GM21619 (cell line): ENCODE results near the gene C12orf42.

Experiments used
- ATAC-seq: cut with Tn5 transposase; IDR thresholded peaks from one replicate; pipeline ENCODE4 v1.9.1; 2021; ENCODE audit not compliant: unreplicated experiment

The C12orf42 gene

DNA sequence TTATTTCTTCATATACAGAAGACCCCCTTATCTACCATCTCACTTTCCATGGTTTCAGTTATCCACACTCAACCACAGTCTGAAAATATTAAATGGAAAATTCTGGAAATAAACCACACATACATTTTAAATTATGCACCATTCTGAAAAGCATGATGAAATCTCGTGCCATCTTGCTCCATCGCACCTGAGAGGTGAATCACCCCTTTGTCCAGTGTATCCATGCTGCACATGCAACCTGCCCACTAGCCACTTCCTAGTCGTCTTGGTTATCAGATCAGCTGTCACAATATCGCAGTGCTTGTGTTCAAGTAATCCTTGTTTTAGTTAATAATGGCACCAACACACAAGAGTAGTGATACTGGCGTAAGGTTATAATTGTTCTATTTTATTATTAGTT, 145.7 kb downstream of the C12orf42 start:
- ATAC-seq = no peak

DNA sequence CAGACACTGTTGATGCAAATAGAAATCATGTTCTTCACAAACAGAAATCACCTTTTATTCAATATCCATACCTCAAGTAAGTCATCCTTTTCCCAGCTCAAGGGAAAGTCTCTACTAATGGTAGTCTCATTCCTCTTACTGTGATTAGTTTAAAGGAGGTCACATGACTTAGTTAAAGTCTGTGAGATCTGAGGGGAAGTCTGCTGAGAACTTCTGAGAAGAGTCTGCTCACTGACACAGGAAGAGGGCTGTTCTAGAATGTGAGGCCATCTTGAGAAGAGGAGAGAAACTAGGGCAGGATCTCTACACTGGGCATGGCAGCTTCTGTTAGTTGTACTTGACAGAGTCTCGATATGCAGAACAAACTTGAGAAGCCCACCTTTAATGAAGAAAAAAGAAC, 146.8 kb downstream of the C12orf42 start:
- no peak for ATAC-seq

DNA sequence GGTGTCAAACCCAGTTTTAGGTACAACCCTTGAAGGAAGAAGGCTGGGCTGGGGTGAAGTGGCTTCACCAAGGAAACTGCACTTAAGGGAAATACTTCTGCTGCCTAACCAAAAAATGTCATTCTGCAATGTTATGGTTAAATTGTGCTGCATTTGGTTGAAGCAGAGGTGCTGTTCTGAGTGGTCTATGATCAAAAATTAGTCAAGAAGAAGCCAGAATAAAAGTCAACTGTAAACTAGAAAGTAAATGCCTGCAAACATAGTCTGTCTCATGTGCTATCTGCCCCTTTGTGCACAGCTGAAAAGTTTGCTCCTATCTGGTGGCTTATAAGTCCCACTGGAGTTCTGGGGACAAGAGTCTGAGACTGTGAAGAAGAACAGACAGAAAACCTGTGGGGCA, 158.8 kb downstream of the C12orf42 start:
- no peak for ATAC-seq

DNA sequence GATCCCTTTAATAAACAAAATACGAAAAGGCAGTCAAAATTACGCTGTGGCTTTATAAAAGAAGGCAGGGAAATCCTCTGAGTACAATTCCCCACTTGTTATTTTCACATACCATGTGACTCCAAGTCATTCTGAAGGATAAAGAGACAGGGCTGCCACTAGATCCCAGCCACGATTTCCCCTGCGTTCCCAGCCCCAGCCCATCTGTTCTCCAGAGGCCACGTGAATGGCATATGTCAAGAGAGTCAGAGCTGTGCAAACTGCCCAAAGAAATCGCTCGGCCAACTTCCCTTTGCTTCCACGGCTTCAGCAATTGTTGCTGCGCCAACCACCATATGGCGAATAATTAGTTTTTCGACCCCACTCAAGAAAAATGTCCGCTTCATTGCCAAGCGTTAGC, 161.3 kb downstream of the C12orf42 start:
- no peak for ATAC-seq

DNA sequence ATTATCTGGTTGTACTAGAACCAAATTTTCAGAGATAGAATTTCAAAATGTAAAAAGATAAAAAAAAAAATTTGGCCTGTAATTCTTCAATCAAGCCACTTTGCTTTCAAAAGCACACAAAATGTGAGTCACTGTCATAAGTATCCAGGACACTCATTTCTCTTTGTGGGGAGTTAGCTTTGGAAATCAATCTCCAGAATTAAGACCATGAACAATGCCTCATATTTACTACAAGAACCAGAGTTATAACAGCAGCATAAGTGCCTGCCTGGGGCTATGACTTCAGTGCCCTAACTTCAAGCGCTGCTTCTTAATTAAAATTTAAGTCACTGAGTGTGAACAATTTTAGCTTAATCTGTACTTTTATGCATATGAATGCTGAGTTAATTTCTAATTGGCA, 162.1 kb downstream of the C12orf42 start:
- no peak for ATAC-seq

DNA sequence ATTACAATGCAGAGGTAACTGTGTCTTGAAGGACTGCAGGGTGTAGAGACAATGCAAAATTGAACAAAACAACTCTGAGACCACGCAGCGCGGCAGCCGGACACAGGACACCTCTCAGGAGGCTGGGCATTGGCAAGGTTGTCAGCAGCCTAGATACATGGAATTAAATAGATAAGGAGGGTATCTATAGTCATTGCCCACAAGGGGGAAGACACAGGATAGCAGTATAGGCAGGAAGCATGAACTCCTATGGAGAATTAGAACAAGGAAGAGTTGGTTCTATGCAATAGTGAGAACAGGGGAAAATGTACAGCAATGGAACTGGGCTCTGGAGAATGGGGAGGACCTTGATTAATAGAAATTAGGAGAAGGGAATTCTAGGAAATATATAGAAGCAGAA, 164.1 kb downstream of the C12orf42 start:
- ATAC-seq = no peak

DNA sequence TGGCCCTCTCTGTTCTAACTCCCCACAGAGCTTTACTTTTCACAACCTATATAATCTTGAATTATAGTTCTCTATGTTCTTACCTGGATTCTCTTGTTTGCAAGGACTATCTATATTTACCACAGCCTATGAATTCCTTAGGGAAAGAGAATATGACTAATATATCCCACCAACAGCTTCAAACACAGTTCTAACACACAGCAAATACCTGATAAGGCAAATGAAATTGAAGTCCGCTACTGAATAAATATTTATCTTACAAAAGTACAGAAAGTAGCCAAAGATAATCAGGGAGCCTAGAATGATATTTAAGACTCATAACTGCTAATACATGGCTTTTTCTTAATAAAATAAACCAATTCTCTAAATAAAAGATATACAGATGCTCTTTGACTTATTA, 165.1 kb downstream of the C12orf42 start:
- no peak for ATAC-seq

DNA sequence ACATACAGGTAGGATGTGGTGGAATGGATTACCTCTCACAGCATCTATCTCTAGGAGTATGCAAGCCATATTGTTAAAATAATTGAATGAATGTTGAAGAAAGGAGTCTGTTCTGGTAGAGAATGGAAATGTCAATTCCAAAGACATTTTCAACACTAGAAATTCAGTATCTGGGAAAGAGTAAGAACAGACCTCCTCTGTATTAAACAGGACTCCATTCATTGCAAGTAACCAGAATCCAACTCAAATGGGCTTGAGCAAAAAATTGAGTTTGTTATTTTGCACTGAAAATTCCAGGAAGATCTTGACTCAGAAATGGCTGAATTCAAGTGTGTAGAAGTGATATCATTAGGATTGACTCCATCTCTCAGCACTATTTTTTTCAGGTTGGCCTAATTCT, 168.1 kb downstream of the C12orf42 start:
- ATAC-seq = no peak

DNA sequence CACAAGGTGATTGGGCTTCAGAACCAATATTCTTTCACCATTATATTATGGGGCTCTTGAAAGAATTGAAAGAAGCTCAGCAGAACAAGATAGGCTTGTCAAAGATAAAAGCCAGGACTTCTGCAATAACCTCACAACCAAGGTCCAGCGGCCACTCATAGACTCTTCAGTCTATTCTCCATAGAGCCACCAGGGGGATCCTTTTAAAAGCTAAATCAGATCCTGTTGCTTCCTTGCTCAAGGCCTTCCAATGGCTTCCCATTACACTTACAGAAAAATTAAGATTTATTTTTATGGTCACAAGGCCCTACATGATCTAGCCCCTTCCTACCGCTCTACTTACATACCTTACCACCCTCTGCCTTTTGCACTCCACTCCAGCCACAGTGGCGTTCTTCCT, 169.6 kb downstream of the C12orf42 start:
- no peak for ATAC-seq

DNA sequence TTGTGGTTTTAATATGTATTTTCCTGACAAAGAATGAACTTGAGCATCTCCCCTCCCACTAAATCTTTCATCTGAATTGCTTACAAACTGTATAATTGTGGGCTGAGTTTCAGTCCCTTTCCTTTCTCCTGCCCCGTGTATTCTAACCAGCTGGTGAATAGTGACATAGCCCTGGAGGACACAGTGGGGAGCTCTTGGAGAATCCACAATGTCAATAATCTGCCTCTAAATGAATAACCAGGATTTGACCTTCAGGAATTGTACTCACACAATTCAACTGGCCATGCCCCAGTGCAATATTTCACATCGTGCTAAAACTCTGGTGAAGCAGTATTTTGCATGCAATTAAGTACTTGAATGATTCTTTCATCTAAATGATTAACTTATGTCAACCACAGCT, 177.2 kb downstream of the C12orf42 start:
- ATAC-seq = no peak

DNA sequence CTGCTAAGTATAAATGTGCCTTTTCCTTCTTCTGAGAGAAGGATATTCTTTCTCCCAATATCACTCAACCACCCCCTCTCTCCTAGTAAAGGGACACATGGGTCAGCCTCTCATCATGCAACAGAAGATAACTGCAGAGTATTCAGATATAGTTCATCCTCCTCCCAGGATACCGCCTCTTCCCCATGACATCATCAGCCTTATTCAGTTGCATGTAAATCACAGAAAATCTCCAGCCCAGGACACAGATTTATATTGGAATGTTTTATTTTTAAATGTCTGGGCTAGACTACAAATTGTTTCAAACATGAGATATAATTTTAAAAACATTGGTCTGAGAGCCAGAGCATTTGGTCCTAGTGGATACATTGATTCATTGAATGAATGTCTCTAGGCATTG, 178.5 kb downstream of the C12orf42 start:
- no peak for ATAC-seq

DNA sequence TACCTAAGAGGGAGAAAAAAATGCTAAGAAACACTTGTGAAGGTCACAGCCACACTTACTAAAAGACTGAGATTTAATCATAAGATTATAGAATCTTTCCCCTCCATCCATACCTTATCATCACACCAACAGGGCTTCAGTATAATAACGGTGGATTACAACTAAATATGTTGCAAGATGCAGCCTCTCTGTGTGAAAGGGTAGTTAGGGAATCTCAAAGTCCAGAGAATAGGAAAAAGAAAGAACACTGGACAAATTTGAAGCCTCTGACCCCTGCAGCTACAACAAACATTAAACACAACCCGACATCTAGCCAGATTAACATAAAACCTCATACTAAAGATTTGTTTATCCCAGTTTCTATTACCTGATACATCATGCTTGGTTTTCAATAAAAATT, 181.0 kb downstream of the C12orf42 start:
- no peak for ATAC-seq

DNA sequence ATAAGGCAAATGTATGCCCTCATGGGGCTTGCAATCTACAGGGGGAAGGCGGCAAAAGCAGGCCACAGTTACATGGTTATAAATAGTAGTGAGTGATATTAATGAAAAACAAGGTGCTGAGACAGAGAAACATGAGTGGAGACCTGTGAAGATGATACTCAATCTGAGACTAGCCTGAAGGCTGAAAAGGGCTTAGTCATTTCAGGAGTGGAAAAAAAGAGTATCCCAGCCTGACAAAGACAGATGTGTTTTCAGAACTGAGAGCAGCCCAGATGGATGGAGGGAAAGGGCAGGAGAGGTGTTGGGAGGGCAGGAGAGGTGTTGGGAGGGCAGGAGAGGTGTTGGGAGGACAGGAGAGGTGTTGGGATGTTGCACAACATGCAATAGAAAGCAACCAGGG, 181.9 kb downstream of the C12orf42 start:
- no peak for ATAC-seq

DNA sequence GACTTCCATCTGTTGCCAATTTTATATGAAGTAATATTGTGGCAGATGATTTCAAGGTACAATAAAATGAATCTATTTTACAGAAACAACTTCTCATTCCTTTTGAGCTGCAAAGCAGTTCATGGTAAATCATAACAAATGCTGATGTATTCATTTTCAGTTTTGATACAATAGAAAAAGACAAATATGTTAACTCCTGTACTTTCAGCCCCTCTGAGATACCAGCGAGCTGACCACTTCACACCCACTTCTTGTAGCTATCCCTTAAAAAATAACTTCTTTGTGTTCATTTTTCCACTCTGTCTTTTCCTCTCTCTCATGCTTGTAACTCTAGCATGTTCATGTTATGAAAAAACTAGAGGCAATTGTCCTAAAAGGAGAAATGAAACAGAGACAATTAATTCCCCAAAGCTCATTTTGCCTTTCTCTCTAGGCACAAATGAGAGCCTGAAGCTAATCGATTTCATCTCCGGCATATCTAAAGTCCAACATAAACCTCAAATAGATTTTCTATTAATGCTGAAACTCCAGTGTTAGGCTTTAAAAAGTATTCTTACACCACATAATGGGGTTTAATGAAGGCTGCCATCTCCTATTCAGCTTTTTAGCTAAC, 182.9 kb downstream of the C12orf42 start:
- ATAC-seq = no peak

DNA sequence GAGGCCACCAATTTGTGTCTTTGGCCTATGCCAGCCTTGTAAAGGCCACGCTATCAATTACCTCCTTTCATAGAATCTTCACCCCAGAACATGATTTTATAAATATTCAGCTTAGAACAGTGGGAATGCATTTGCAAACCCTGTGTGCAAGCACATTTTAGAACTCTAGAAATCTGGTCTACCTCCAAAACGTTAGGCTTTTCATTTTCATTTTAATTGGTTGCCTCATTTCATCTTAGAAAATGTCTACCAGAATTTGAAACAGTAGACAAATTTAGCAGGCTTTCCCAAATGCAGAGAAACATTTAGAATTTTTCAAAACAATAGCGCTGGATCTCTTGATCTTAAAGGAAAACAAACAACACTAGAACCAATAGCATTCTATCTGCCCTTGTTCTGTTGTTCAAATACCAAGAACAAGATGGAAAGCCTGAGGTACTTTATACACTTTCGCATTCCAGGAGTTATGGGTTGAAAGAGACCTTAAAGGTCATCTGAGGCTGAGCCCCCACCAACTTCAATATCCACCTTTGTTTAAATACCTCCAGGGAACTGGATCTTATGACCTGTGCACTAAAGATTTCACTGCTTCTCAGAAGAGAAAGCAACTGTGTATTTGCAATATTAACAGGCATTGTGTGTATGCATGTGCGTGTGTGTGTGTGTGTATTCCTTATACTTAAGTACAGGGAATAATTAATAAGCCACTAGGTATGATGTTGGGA, 185.1 kb downstream of the C12orf42 start:
- ATAC-seq = no peak

DNA sequence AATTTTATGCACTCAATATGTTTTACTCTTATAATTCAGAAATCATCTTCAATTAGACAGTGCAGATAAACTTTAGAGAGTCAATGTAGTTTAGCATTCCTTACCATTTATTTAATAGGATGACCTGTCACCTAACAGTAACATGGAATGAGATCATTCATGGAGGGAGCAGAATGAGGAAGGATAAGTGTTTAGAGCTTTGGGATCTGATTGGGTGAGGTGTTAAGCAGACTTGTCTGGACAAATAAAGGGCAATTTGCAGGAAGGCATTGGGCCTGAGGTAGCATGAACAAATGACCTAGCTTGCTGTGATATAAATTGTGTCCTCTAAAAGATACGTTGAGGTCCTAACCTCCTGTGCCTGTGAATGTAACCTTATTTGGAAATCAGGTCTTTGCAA, 187.4 kb downstream of the C12orf42 start:
- no peak for ATAC-seq

DNA sequence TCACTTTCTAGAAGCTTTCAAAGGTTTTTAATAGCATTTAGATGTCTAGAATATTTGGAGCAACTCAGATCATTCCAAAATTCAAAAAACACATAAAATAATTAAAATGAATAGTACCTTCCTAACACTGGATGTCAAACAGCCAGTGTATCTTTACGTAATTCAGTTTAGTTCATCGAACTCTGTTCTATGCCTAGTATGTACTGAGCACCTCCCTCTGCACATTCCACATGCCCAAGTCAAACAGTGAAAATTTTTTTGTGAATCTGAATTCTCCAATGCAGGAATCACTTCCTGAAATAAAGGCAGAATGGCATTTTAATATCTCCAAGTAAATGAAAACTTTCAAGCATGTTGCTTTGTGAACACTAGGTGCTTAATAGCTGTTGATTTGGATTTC, 192.3 kb downstream of the C12orf42 start:
- ATAC-seq = no peak

DNA sequence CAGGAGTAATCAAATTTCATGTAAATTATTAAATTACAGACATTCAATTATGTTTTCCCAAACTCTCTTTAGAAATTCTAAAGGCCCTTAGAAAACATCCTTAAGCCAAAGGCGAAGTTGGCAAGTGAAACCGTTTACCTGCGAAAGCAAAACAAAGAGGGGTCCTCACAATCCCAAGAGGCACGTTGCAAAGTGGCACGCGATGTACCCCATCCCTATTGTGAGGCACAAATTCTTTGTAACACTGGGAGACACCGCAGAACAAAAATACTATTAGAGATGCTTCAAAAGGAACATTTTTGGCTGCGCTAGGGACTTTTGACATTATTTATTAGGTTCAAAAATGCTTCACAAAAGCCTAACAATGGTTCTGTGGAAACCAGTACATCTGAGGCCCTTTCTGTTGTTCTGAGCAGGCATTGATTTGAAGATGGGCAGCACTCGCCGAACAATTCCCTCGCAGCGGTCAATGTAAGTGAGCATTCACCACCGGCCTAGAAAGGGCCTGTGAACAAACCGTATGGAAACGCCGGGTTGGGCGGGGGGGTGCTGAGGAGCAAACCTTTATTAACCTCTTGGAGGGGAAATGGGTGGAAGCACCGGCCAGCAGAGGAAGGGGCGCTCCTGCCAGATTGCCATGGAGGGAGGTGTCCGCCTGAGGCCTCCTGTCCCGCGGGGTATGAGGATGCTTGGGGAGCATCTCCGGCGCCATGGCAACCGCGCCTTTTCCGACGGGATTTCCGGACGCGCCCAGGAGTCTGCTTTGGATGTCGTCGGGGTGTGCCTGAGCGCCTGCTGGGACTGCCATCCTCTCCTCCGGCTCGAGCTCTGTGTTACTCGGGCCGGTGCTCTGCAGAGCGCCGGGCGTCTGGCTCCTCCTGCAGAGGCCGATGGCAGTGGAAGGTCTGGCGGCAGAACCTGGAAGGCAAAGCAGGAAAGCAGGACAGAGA, 193.9 kb downstream of the C12orf42 start:
- no peak for ATAC-seq

DNA sequence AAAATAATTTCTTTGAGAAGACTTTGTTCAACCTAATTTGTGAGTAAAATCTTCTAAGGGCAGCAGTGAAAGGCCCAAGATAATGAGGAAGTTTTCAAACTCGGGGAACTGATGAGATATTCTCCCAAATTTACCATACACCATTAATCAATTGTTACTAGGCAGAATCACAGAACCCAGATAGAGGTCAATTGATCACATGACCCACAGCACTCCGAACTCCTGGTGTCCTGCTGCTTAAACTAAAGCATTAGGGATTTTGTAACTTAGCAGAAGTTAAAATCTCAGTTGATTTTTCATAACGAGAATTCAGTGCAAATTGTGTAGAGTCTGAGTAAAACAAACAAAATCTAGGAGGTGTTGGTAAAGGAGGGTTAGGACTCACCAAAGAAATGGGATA, 207.8 kb downstream of the C12orf42 start:
- no peak for ATAC-seq

DNA sequence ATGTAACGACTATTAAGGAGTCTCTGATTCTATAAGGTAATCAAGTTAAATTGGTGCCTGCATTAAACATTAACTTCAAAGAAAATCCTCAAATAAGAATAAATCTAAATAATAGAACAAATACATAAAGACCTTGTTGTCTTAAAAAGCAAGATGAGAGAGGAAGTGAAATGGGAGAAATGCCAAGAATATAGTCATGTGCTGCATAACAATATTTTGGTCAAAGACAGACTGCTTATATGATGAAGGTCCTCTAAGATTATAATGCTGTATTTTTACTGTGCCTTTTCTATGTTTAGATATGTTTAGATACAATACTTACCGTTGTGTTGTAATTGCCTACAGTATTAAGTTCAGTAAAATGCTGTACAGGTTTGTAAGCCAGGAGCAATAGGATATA, 213.6 kb downstream of the C12orf42 start:
- no peak for ATAC-seq

DNA sequence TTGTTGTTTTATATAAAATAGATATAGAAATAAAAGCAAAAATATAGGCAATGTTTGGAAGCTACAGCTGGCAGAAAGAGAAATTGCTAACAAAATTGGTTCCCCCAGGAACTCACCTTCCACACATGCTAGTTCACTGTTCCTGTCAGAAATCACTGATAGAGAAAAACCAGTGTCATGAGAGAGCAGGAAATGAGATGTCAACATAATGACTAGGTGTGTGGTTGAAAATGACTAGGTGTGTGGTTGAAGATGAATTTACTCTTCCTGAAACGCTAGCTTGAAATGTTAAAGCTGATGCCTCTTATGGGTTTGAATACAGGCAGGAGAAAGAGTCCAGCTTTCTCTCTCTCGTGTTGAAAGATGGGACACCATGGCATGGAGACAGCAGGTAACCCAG, 216.3 kb downstream of the C12orf42 start:
- peak; percentile 95 for ATAC-seq

DNA sequence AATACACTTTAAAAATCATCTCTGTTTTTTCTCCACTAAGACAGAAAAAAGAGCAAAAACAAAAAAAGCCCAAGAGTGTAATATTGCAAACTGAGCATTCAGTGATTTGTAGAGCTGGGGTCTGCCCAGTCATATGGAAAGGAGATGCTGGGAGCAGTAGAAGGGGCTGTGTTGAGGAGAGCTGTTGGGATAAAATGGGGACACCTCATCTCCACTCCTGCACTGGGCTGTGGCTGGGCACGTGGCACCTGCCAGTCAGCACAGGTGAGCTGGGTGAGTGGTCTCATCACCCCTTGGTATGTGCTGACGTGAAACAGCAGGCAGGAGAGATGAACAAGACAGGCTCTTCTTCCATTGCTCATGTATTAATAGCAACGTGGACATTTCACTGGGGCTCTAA, 217.4 kb downstream of the C12orf42 start:
- no peak for ATAC-seq
